ENCODE results near the gene CSF3.

Gene CSF3

GRCh38 chr17:39971076-39971603, 44.1 kb upstream of the CSF3 start:
- no peak for DNase-seq
- no peaks in the 10 kb centered on the region for H3K9me3 ChIP-seq
- H3K27me3 ChIP-seq = peaks cover 0 to 35% of the 10 kb centered on the region in 2 donors
- H3K36me3 ChIP-seq = no peaks in the 10 kb centered on the region
- intact Hi-C loops (cut with DNase I; ENCODE audit: low total_unique reads) = loop anchor here (10.0 kb wide), 1 partner anchor 216 kb away; no protein-coding TSS in a partner anchor
- H3K4me1 ChIP-seq = no peaks in the 10 kb centered on the region
- no peak for TF ChIP-seq CTCF (IDR thresholded peaks at IDR 0.05)
- no peak overlapping the region for H3K27ac ChIP-seq
- no peak overlapping the region for H3K4me3 ChIP-seq

DNA sequence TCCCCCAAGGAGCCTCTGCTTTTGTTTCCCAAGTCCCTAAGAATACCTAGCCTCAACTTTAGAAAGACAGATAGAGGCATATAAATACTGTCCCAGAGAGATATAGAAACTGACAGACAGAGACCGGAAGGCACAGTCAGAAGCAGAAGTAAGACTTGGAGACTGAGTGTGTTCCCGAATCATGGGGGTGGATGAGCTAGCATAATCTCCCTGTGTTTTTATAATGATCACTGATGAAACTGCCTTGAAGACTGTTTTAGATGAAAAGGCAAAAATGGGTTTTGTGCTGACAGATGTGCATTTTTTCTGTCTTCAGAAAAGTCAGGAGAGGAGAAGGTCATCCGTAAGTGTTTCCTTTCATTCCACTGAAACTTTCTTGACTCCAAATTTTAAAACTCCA, 43.0 kb upstream of the CSF3 start:
- no peak for DNase-seq
- Histone ChIP-seq H3K4me3 (no peak overlapping the region), H3K9me3 (no peaks in the 10 kb centered on the region), H3K27ac (no peak overlapping the region), H3K4me1 (no peaks in the 10 kb centered on the region), H3K36me3 (no peaks in the 10 kb centered on the region), H3K27me3 (peaks cover 0 to 42% of the 10 kb centered on the region in 2 donors)
- TF ChIP-seq CTCF (IDR thresholded peaks at IDR 0.05) = no peak
- intact Hi-C loops (cut with DNase I; ENCODE audit: low total_unique reads) = loop anchor here (10.0 kb wide), 1 partner anchor 217 kb away; no protein-coding TSS in a partner anchor

- Histone ChIP-seq H3K27ac (no peak overlapping the region), H3K36me3 (no peaks in the 10 kb centered on the region), H3K4me3 (no peak overlapping the region), H3K27me3 (peaks cover 0 to 48% of the 10 kb centered on the region in 2 donors), H3K9me3 (no peaks in the 10 kb centered on the region), H3K4me1 (no peaks in the 10 kb centered on the region)
- DNase-seq = no peak
- TF ChIP-seq CTCF (IDR thresholded peaks at IDR 0.05) = no peak
- intact Hi-C loops (cut with DNase I; ENCODE audit: low total_unique reads) = loop anchor here (10.0 kb wide), 1 partner anchor 219 kb away; no protein-coding TSS in a partner anchor
These were observed 41.7 kb upstream of the CSF3 start for GRCh38 chr17:39973496-39973895.

GRCh38 chr17:39974433-39974832, 40.8 kb upstream of the CSF3 start:
- no peak overlapping the region for H3K27ac ChIP-seq
- H3K27me3 ChIP-seq = peaks cover 0 to 50% of the 10 kb centered on the region in 2 donors
- H3K4me1 ChIP-seq = peaks cover 0 to 2% (median under 1%) of the 10 kb centered on the region in 4 donors
- no peaks in the 10 kb centered on the region for H3K9me3 ChIP-seq
- no peak for TF ChIP-seq CTCF (IDR thresholded peaks at IDR 0.05)
- H3K4me3 ChIP-seq = no peak overlapping the region
- intact Hi-C loops (cut with DNase I; ENCODE audit: low total_unique reads) = loop anchor here (10.0 kb wide), 1 partner anchor 220 kb away; no protein-coding TSS in a partner anchor
- H3K36me3 ChIP-seq = no peaks in the 10 kb centered on the region
- DNase-seq = no peak

DNA sequence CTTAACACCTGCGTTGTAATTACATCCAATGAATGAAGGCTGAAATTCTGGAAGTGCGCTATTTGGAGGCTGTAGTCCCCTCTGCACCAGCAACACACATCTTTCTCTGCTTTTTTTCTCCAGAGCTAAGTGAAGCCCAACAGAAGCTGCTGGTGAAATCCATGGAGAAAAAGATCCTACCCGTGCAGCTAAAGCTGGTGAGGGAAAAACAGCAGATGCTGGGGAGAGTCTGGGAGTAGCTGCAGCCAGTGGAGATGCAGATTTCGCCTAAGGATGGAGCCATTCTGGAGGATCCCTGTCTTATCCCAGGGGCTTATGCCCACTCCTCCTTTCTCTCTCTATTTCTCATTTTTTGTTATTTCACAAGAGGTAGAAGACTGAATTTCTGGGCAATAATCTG, 39.4 kb upstream of the CSF3 start:
- no peaks in the 10 kb centered on the region for H3K9me3 ChIP-seq
- H3K36me3 ChIP-seq = no peaks in the 10 kb centered on the region
- H3K4me3 ChIP-seq = no peak overlapping the region
- no peak for TF ChIP-seq CTCF (IDR thresholded peaks at IDR 0.05)
- no peak overlapping the region for H3K27ac ChIP-seq
- intact Hi-C loops (cut with DNase I; ENCODE audit: low total_unique reads) = loop anchor here (10.0 kb wide), 1 partner anchor 221 kb away; no protein-coding TSS in a partner anchor
- no peak for DNase-seq
- peaks cover 0 to 47% of the 10 kb centered on the region in 2 donors for H3K27me3 ChIP-seq
- H3K4me1 ChIP-seq = peaks cover 0 to 10% (median 7%) of the 10 kb centered on the region in 4 donors
